ENCODE results near the gene ABCA7.

The ABCA7 gene

DNA sequence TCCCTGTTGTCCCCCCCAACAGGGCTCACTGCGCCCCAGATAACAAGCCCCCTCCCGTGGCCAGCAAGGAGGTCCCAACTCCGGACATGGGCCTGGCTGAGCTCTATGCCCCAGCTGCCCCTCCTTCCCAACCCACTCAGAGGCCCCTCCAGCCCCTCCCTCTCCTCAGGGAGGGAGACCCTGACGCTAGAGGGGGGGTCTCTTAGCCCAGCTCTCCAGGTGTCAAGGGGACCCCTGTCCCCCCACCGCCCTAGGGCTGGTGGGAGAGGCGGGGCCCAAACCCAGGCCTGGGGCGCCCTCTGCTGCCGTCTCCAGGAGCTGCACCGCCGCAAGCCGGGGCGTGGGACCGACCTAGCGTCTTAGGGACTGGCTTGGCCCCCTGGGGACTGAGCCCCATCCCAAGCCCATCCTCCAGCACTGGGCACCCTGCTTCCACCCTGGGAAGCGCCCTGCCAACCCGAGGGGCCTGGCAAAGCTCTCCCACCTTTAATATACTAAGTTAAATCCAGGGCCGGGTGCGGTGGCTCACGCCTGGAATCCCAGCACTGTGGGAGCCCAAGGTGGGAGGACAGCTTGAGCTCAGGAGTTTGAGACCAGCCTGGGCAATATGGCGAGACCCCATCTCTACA lies 38.3 kb upstream of the ABCA7 start:
- in situ Hi-C loops (cut with MboI; ENCODE audit: low sequenced_read_pairs), result no loop called here

DNA sequence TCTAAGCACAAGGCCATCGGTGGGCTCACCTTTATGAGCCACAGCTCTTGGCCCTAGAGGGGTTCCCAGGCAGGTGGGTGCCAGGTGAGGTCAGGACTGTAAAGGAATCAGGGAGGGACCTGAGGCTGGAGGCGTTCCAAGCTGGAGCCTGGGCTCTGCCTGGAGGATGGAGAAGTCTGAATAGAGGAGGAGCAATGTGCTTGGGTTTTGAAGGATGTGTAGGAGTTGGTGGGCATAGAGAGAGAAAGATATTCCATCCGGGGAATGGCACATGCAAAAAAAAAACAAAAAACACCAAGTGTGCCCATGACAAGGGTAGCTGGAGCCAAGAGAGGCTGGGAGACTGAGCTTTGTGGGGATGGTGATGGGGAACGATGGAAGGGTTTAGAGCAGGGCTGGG lies 37.3 kb upstream of the ABCA7 start:
- in situ Hi-C loops (cut with MboI; ENCODE audit: low sequenced_read_pairs), result no loop called here

DNA sequence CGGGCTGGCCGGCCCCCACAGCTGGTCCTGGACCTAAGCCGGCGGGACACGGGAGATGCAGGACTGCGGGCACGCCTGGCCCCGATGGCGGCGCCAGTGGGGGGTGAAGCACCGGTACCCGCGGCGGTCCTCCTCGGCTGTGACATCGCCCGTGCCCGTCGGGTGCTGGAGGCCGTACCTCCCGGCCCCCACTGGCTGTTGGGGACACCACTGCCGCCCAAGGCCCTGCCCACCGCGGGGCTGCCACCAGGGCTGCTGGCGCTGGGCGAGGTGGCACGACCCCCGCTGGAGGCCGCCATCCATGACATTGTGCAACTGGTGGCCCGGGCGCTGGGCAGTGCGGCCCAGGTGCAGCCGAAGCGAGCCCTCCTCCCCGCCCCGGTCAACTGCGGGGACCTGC lies 36.6 kb upstream of the ABCA7 start:
- in situ Hi-C loops (cut with MboI; ENCODE audit: low sequenced_read_pairs), result no loop called here

DNA sequence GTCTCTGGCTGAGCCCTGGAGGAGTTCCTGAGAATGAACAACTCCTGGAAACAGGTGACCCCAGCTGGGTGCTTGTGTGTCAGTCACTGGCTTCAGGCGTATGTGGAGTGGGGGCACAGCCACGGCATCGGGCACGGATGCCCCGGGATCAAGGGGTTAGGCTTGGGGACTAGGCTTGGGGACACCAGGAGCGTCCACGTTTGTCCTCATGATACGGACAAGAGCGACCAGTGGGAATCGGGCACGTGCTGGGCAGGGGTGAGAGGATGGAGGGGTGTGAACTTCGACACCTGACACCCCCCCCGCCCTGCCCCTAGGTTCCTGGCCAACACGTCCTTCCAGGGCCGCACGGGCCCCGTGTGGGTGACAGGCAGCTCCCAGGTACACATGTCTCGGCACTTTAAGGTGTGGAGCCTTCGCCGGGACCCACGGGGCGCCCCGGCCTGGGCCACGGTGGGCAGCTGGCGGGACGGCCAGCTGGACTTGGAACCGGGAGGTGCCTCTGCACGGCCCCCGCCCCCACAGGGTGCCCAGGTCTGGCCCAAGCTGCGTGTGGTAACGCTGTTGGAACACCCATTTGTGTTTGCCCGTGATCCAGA lies 35.6 kb upstream of the ABCA7 start:
- in situ Hi-C loops (cut with MboI; ENCODE audit: low sequenced_read_pairs), result no loop called here

DNA sequence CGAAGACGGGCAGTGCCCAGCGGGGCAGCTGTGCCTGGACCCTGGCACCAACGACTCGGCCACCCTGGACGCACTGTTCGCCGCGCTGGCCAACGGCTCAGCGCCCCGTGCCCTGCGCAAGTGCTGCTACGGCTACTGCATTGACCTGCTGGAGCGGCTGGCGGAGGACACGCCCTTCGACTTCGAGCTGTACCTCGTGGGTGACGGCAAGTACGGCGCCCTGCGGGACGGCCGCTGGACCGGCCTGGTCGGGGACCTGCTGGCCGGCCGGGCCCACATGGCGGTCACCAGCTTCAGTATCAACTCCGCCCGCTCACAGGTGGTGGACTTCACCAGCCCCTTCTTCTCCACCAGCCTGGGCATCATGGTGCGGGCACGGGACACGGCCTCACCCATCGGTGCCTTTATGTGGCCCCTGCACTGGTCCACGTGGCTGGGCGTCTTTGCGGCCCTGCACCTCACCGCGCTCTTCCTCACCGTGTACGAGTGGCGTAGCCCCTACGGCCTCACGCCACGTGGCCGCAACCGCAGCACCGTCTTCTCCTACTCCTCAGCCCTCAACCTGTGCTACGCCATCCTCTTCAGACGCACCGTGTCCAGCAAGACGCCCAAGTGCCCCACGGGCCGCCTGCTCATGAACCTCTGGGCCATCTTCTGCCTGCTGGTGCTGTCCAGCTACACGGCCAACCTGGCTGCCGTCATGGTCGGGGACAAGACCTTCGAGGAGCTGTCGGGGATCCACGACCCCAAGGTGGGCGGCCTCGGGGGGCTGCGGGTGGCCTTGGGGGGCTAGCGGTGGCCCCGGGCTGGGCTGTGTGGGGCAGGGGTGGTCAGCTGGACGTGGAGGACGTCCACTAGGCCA lies 34.9 kb upstream of the ABCA7 start:
- in situ Hi-C loops (cut with MboI; ENCODE audit: low sequenced_read_pairs), result no loop called here

DNA sequence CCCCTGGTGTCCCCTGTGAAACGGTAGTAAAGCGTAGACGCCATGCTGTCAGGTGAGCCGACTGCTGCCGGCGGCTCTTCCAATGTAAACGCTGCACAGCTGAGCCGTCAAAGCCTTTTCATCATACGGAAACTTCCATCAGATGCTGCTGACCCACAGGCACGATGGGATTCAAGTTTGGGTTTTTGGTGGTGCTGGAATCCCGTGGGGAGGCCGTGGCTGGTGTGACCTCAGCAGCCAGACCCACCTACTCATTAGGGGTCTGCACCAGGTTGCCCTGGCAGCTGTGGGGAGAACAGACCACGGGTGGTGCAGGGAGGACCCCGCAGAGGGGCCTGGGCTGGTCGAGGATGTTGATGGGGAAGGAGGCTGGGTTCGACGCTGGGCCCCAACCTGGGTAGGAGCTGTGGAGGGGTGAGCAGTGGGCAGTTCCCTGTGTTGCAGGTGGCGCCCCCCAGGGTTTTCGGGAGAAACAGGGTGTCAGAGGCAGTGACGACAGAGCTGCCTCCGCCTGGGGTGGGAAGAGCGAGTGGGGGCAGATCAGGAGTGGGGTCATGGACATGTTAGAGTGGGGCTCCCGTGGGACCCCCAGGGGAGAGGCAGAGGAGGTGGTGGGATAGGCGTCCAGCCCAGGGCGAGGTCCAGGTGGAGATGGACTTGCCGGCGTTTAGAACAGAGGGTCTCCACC lies 33.1 kb upstream of the ABCA7 start:
- in situ Hi-C loops (cut with MboI; ENCODE audit: low sequenced_read_pairs), result no loop called here

DNA sequence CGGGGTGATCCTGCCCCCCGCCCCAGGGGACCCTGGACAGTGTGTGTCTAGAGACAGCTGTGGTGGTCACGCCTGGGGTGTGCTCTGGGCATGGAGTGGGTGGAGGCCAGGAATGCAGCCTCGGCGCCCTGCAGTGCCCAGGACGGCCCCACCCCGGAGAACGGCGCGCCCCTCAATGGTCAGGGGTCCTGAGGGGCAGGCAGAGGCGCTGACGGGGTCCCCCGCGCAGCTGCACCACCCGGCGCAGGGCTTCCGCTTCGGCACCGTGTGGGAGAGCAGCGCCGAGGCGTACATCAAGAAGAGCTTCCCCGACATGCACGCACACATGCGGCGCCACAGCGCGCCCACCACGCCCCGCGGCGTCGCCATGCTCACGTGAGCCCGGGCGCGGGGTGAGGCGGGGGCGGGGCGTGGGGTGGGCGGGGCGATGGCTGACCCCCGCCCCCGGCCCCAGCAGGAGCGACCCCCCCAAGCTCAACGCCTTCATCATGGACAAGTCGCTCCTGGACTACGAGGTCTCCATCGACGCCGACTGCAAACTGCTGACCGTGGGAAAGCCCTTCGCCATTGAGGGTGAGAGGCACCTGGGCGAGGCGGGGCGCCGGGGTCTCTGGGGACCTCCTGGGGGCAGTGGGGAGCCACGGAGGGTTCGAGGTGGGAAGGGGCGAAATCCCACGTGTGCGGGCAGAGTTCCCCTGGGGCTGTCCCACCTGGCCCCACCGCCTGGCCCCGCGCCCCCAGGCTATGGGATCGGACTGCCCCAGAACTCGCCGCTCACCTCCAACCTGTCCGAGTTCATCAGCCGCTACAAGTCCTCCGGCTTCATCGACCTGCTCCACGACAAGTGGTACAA lies 32.3 kb upstream of the ABCA7 start:
- in situ Hi-C loops (cut with MboI; ENCODE audit: low sequenced_read_pairs), result no loop called here

DNA sequence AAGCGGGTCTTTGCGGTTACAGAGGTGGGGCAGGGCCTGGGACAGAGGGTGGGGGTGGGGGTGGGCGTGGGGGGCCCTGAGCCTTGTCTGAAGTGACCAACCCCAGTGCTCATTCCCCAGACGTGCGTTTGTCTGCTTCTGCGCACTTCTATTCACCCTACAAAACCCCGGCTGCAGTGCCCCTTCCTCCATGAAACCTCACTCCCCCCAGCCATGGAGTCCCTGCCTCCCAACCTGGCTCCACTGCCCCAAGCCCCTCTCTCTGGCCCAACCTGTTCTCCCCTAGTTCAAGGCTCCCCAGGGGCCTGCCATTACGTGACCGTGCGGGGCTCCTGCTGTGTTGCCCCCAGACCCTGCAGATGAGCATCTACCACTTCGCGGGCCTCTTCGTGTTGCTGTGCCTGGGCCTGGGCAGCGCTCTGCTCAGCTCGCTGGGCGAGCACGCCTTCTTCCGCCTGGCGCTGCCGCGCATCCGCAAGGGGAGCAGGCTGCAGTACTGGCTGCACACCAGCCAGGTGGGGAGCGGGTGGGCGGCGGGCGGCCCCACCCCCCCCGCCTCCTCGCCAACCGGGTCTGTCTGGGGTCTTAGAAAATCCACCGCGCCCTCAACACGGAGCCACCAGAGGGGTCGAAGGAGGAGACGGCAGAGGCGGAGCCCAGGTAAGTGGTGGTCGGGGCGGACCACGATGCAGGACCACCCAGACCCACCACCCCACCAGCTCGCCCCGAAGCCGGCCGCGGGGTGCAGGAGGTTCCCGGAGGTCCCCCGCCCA lies 31.5 kb upstream of the ABCA7 start:
- in situ Hi-C loops (cut with MboI; ENCODE audit: low sequenced_read_pairs), result no loop called here

DNA sequence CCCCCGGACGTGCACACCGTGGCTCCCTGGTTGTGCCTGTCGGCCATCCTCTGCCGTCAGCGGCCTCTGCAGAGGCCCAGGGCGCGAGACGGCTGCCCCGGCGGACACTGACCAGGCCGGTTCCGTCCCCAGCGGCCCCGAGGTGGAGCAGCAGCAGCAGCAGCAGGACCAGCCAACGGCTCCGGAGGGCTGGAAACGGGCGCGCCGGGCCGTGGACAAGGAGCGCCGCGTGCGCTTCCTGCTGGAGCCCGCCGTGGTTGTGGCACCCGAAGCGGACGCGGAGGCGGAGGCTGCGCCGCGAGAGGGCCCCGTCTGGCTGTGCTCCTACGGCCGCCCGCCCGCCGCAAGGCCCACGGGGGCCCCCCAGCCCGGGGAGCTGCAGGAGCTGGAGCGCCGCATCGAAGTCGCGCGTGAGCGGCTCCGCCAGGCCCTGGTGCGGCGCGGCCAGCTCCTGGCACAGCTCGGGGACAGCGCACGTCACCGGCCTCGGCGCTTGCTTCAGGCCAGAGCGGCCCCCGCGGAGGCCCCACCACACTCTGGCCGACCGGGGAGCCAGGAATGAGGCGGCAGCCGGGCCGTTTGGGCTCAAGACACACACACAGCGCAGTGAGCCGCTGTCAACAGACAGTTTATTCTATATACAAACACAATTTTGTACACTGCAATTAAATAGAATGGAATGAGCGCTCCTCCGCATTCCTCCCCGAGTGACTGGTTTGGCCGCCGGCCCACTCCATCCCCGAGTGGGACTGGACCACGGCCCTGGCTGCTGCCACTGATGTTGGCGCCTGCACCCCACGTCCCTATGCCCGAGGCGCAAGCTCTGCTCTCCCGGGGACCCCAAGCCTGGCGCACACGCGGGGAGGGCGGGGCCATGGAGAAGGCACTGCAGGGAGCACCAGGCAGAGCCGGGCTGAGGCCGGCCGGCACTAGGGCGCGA lies 30.6 kb upstream of the ABCA7 start:
- in situ Hi-C loops (cut with MboI; ENCODE audit: low sequenced_read_pairs), result no loop called here

DNA sequence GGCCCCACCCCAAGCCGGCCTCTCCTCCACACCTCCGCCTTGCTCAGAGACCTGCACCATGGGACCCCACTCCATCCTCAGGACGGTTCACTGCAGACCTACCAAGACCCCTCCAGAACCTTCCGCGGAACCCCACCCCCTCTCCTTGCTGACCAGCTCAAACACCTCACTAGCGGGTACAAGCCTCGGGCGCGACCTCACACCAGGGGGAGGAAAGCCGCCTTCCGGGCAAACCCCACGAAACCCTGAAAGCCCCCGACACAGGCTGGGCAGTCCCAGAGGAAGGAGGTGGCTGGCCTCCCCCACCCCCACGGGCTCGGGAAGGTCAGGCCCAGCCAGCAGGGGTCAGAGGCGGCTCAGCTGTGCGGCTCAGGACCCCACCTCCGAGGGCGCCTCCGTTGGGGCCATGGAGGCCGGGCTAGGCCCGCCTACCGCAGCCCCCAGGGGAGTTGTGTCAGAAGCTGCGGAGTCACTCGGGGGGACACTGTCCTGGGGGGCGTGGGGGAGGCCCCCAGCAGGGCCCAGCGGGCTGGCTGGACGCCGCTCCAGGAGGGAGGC lies 29.8 kb upstream of the ABCA7 start:
- in situ Hi-C loops (cut with MboI; ENCODE audit: low sequenced_read_pairs), result no loop called here

DNA sequence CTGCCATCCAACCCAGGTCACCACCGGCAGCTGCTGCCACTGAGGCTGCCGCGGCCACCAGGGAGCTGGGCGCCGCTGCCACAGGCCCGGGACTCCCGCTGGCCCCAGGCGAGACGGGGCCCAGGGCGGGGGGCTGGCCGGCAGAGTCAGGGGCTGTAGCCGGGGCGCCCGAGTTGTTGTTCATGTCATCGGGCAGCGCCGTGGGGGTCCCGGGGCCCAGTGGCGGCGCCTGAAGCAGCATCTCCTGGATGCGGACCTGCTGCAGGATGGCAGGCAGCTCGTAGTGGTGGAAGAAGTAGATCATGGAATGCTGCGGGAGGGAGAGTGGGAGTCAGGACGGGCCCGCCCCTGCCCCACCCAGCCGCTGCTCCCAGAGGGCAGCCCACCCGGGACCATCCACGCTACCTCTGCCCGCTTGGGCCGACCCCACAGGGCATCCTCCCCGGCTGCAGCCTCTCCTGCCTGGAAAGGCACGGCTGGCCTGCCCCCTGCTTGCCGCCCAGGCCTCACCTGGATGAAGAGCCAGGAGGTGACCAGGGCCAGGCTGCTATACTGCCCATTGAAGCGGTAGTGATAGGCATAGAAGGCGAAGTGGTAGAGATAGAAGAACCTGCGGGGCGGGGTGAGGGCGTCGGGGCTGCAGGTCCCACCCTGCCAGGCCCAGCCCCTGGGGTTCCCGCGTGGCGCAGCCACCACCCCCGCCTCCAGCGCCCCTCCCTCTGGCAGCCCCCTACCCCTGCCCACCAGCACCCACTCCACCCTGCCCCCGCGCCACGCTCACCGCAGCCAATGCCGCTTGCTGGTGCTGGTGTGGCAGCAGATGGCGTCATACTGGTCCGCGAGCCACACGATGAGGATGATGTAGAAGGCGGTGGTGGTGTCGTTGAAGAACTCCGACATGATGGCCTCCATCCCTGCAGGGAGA lies 29.1 kb upstream of the ABCA7 start:
- in situ Hi-C loops (cut with MboI; ENCODE audit: low sequenced_read_pairs), result no loop called here

DNA sequence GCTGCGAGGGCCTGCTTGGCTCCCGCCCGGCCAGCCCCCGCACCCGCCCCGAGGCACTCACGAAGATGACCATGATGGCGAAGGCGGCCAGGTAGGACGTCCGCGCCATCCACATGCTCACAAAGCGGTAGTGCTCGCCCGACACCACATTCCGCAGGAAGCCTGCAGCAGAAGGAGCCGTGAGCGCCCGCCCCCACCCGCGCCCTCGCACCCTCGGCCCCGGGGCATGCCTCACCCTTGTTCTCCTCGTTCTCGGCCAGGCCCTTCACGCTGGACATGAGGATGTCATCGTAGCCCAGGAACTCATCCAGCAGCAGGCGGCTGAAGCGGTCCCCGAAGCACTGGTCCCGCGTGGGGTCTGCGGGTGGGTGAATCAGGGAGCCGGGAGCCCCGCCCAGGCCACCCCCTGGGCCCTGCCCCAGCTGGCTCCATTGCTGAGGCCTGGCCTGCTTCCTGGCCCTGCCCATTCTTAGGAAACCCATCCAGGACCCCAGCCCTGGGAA lies 28.0 kb upstream of the ABCA7 start:
- in situ Hi-C loops (cut with MboI; ENCODE audit: low sequenced_read_pairs), result no loop called here

DNA sequence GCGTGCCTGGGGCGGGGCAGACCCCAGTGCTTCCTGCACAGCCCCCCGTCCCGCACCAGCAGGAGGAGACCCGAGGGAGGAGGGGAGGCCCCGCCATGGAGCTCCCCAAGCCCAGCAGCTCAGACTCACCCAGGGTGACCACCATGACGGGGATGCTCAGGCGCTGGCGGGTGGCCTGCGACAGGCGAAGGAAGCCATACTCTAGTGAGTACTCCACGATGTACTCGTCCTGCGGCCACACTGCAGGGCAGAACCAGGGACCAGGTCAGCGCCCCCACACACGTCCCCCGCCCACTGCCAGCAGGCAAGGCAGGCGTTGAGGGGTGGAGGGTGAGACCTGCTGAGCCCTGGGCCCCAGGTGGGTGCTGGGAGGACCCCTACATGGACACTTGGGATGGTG lies 27.6 kb upstream of the ABCA7 start:
- in situ Hi-C loops (cut with MboI; ENCODE audit: low sequenced_read_pairs), result no loop called here

DNA sequence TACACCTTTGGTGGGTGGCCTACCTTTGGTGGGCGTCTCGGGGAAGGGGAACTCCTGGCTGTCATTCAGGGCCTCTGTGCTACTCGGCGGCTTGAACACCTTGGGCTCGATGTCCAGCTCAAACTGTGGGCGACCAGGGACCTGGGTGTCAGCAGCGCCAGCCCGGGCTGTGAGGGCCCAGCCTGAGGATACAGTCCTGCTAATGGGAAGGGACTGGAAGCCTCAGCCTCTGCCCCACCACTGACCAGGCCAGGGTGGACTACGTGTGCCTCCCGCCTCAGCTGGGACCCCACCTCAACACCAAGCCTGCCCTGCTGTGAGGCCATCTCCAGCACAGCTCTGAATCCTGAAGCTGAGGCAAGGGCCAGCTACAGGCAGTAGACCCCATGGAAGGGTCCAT lies 26.7 kb upstream of the ABCA7 start:
- in situ Hi-C loops (cut with MboI; ENCODE audit: low sequenced_read_pairs), result no loop called here

DNA sequence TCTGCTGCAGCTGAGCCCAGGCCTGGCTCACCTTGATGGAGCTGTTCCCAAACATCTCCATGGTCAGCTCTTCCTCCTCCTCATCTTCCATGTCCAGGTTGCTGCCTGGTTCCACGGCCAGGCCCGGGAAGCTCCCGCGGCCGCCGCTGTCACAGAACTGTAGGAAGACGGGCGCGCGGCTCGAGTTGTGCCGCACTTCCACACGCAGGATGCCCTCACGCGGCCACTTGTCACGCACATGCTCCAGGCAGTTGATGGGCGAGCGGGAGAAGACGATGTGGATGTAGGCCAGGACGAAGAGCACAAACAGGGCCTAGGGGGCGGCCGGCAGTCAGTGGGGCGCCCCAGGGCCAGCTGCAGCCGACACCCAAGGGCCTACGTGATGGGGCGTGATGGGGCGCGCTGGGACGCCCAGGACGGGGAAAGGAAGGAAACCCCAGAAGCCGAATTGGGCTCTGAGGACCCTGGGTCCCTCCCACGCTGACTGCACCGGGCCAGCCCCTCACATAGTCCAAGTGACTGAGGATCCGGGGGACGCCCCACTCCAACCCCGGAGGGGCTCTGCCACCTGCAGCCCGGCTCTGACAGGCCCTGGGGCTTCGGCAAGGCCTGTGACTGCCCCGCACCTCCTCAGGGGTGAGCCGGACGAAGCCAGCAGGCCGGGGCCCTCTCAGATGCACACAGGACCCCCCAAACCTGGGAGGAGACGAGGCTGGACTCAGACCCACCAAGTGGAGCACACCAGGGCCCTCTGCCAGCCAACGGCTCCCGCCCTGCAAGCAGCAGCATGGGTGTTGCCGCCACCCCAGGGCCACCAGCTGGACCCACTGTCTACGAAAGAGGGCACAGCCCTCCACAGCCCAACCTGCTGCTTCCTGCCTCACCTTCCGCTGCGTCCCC lies 25.5 kb upstream of the ABCA7 start:
- in situ Hi-C loops (cut with MboI; ENCODE audit: low sequenced_read_pairs), result no loop called here

DNA sequence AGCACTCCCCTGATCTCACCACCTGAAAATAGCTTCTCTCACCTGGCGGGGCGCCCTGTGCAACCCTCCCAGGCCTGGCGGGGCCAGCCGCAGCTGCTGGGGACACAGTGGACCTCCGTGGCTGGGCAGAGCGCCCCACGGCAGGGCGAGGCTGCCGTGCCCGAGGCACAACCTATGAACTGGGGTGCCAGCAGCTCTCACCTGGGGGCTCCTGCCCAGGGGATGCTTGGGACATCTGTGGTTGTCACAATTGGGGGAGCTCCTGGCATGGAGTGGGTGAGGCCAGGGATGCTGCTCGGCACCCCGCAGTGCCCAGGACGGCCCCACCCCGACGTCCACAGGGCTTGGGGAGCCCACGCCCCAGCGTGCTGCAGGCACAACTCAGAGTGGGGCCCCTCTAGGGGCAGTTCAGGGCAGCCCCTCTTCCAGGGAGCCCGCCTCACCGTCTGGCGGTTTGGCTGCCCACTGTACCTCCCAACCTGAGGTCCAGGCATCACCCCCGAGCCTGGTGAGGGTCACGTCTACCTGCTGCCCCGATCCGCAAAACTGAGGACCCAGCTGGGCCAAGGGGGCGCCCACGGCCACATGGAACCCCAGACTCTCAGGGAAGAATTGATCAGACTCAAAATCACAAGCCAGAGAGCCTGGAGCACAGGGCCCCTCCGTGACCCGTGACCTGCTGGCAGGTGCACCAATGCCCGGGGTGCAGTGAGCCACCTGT lies 24.7 kb upstream of the ABCA7 start:
- in situ Hi-C loops (cut with MboI; ENCODE audit: low sequenced_read_pairs), result no loop called here
